Tibial nerve (tissue), 4 donors: Measurements from ENCODE around the gene TTC17.

Experiments used
- CTCF ChIP-seq, 5 experiments: fragments of 200-600 bp in 3 of 5; fragments of 450-650 bp in 2 of 5; sonication (generic) in 3 of 5; IDR thresholded peaks; one replicate each; pipeline ENCODE4 v1.5.1; 2016 to 2019; ENCODE audit warnings: antibody characterized with exemption in 5 of 5, mild to moderate bottlenecking in 3 of 5, moderate library complexity in 2 of 5
- EP300 ChIP-seq, 2 donors: sonication (generic); formaldehyde crosslinking; IDR thresholded peaks; one replicate each; pipeline ENCODE4 v1.6.1; 2017; ENCODE audit warnings: antibody characterized with exemption in 2 of 2, mild to moderate bottlenecking in 1 of 2
- POLR2A ChIP-seq, 2 donors: fragments of 450-650 bp; IDR thresholded peaks; one replicate each; pipeline ENCODE4 v1.6.1; 2017; ENCODE audit warnings: antibody characterized with exemption in 2 of 2, mild to moderate bottlenecking in 2 of 2, moderate library complexity in 2 of 2

DNA sequence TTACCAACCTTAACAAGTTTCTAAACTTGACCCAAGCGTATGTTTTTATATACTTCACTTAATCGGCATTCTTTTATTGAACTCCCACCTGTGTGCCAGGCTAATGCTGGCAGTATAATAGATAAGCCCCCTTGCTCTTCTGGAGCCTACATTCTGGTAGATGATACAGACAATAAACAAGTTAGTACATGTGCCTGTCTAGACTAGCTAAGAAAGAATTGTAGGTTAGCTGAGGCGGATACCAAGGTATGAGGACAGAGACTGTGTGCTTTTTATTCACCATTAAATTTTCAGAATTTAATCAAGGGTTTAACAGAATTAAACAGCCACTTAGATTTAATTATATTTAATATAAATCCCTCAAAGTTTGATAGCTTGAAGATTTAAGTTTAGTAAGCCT is 45.7 kb downstream of the TTC17 start:
- TF ChIP-seq POLR2A (IDR thresholded peaks at IDR 0.05) = no peak
- no peak for TF ChIP-seq CTCF (IDR thresholded peaks at IDR 0.05)
- no peak for TF ChIP-seq EP300 (IDR thresholded peaks at IDR 0.05)
